RCC 7860 (cell line): ENCODE data around the gene RAET1E.
"Not testable (repeated sequence)": the region's sequence is repeated elsewhere in the genome, so short reads cannot be mapped to it uniquely, and the experiment has no call there.

Experiments used
- DNase-seq: peaks from one replicate; pipeline ENCODE4 v3.0.0-alpha.2; 2015; ENCODE audit warnings: low spot score
- FAIRE-seq: peaks from 2 replicates; lab custom pipeline; 2012; peaks lifted over from hg19 to GRCh38; lab: Jason Lieb, UNC

The RAET1E gene

GRCh38 chr6:149931501-149931900 is 33.6 kb upstream of the RAET1E start:
- DNase-seq (no peak), FAIRE-seq (no peak)

DNA sequence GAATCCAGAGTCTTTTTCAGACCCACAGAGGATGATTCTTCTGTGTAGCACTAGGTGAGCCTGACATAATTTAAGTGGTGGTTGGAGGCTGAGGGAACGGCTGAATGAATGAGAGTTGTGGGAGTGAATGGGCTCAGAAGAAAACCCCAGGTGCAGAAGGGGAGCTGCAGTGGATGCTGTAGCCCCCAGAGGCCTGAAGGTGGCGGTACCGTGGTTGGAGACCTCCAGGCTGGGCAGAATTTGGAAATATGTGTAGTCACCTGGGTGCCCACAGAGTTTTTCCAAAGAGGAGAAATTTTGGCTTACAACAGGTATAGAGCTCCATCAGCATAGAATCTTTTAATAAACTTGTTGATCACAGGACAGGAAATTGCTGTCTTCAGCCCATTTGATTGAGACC is 31.5 kb upstream of the RAET1E start:
- FAIRE-seq (no peak), DNase-seq (no peak)

- FAIRE-seq, DNase-seq: not testable (repeated sequence)
These were observed 29.1 kb upstream of the RAET1E start for GRCh38 chr6:149927025-149927424.

GRCh38 chr6:149925974-149926777 is 28.3 kb upstream of the RAET1E start:
- DNase-seq, result peak; percentile 32
- FAIRE-seq, result no peak

- DNase-seq (no peak), FAIRE-seq (no peak)
These were observed 27.5 kb upstream of the RAET1E start for GRCh38 chr6:149925253-149925973.

DNA sequence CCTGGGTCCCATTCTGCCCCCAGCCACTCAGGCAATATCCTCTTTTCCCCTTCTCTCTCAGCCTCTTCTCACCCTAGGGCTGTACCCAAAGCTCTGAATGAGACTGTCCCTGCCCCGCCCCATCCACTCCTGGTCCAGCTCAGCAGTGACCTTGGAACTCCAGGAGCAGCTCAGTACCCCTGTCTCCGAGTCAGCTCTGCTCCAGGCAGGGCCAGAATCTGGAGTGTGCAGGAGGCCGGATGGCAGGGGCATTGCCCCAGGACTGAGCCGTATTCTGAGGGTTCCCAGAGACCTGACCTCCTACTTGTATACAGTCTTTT is 27.0 kb upstream of the RAET1E start:
- DNase-seq (no peak), FAIRE-seq (no peak)

GRCh38 chr6:149924206-149924932 is 26.5 kb upstream of the RAET1E start:
- DNase-seq (no peak), FAIRE-seq (no peak)

DNA sequence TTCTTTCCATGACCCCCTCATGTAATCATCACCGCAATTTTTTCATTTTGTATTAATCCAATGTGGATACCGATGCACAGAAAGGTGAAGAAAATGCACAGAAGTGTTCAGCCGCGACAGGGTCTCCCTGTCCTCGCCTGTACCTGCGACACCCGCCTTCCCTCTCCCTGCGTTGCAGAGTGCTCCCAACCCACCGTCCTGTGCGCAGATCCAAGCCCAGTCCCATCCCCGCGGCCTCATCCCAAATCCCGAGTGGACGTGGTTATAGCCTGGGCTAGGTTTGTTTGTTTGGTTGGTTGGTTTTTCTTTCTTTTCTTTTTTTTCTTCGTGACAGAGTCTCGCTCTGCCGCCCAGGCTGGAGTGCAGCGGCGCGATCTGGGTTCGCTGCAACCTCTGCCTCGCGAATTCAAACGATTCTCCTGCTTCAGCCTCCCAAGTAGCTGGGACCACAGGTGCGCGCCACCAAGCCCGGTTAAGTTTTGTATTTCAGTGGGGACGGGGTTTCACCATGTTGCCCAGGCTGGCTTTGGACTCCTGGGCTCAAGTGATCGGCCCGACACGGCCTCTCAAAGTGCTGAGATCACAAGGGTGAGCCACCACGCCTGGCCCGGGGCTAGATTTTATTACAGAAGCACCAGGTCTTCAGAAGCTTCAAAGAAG is 25.5 kb upstream of the RAET1E start:
- no peak for FAIRE-seq
- no peak for DNase-seq

GRCh38 chr6:149922642-149923326 is 24.9 kb upstream of the RAET1E start, which contains the start of gene RAET1G:
Gene RAET1G, minus strand, starts transcription at chr6:149923121. Its CDS starts 111 bp downstream, at chr6:149923010.
- DNase-seq, result peak; percentile 59
- peak; percentile 50 for FAIRE-seq

- not testable (repeated sequence) for FAIRE-seq, DNase-seq
These were observed 24.2 kb upstream of the RAET1E start for GRCh38 chr6:149922091-149922490.

DNA sequence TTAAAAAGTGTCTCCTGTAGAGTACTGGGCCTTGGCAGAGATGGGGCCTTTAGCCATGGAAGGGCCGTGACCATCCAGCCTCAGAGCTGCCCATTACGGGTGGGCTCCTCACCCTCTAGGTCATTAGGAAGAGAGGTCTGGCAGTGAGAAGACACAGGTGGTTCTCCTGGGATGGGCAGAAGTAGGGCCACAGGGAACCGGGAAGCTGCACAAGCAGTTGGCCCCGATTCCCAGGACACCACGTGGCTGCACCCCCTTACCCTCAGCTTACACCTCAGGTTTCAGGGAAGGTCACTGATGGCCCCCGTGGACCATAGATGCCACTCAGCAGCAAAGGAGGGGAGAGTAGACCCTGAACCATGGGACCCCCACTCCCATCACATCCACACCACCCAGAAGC is 23.4 kb upstream of the RAET1E start:
- no peak for FAIRE-seq
- no peak for DNase-seq

GRCh38 chr6:149919834-149920225 is 21.9 kb upstream of the RAET1E start:
- DNase-seq (no peak), FAIRE-seq (no peak)

GRCh38 chr6:149919126-149919833 is 21.4 kb upstream of the RAET1E start:
- not testable (repeated sequence) for FAIRE-seq

DNA sequence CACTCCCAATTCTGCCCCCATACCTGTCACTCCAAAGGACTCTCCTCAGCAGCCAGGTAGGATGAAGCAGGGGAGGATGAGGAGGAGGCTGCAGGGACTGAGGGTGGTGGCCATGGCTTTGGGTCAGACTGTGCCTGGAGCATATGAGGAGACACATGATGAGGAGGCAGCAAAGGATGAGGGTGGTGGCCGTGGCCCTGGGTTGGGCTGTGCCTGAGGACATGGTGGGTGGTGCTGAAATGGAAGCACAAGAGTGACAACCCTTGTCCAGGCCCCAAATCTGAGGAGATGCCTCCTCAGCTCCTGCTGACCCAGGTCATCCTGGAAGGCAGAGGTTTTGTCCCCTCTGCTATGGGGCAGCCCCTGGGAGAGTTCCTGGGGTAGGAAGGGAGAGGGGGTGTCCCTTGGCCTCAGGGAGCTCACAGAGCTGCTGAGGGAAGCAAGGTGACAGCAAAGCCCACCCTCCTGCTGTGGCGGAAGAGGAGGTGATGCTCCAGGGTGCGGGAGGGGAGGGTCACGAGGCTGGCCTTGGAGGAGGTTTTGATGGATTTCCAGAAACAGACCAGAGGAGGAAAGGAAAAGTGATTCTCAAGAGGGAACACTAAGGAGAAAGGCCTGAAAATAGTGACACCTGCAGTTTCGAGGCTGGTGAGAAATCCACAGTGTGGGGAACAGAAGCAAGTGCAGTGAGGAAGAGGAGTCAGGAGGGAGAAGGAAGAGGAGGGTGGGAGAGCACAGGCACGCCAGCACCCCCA is 20.4 kb upstream of the RAET1E start:
- DNase-seq (no peak), FAIRE-seq (no peak)

More at GRCh38 chr6:149919126-149919833, 21.4 kb upstream of the RAET1E start:
- DNase-seq, result not testable (repeated sequence)

GRCh38 chr6:149917679-149918078 is 19.8 kb upstream of the RAET1E start:
- no peak for FAIRE-seq

DNA sequence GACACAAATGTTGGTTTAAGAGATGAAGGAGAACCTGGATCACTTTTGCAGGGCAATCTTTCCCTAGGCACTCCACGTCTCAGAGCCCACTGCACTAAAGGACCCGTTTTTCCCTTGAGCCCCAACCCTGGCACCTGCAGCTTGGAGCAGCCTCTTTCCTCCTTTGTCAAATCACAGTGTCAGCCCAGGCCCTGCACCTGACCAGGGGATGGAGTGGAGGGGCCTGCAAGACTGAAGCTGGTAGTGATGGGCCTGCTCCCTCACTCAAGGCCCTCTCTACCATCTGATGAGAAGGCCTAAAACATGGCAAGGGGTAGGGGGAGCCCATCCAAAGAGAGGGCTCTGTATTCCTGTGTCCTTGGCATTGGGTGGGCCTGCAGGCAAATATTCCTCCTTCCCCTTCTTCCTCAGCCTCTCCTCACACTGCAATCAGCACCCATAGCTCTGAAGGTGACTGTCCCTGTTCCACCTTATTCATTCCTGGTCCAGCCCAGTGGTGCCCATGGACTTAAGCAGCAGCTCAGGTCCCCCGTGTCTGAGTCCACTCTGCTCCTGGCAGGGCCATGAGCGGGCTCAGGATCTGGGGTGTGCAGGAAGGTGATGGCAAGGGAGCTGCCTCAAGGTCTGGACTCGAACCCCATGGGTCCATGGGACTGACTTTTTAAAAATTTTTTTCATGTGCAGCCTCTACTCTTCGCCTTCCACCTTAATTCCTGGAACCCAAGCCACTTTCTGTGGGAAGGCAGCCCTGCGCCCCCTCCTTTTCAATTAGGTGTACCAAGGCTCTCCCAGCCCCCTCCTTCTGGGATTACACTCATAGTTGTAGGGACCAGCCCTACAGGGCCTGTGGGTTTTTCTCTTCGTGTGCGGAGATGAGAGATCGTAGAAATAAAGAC is 18.3 kb upstream of the RAET1E start:
- FAIRE-seq, result no peak
- DNase-seq, result no peak

More at GRCh38 chr6:149917679-149918078, 19.8 kb upstream of the RAET1E start:
- DNase-seq, result no peak

- DNase-seq (no peak), FAIRE-seq (no peak)
These were observed 15.8 kb upstream of the RAET1E start for GRCh38 chr6:149913540-149914240.
